NCI-H1436 treated with DMSO at 0.1 percent for 48 hours (cell line): ENCODE results near the gene GMIP.
"Not testable (repeated sequence)": the region's sequence is repeated elsewhere in the genome, so short reads cannot be mapped to it uniquely, and the experiment has no call there.

ENCODE experiments used
- DNase-seq: peaks from one replicate; lab custom pipeline; 2025; lab: John Stamatoyannopoulos, UW

Gene GMIP

DNA sequence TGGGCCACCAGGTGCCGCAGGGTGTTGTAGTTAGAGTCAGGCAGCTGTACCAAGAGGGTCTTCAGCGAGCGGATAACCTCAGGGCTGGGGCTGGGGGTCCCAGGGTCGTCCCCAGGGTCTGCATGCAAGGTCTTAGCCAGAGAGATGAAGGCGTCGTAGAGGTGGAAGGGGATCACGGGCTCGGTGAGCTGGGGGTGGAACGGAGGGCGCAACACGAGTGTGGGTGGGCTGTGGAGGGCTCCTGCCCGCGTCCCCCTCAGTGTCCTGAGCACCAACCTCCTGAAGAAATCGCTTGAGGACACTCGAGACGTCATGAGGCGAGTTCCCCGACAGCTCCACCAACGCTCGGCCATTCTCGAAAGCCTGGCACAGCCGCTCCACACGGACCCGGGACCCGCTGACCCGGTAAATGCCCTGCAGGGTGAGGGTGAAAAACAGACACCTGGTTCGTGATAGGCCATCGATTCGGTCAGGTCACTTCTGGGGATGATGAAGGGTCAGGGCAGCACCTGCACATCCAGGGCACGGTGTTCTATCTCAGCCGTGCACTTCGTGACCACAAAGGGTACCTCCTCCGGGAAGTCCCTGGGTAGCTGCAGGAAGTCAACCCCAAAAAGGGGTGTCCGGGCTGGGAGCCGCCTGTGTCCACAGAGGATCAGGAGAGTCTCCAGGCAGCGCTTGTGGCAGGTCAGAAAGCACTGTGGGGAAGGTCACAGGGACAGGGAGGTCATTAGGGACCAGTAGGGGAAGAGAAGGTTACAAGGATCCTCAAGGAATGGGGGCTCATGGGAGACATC lies 8.7 kb downstream of the GMIP start:
- DNase-seq, result no peak

DNA sequence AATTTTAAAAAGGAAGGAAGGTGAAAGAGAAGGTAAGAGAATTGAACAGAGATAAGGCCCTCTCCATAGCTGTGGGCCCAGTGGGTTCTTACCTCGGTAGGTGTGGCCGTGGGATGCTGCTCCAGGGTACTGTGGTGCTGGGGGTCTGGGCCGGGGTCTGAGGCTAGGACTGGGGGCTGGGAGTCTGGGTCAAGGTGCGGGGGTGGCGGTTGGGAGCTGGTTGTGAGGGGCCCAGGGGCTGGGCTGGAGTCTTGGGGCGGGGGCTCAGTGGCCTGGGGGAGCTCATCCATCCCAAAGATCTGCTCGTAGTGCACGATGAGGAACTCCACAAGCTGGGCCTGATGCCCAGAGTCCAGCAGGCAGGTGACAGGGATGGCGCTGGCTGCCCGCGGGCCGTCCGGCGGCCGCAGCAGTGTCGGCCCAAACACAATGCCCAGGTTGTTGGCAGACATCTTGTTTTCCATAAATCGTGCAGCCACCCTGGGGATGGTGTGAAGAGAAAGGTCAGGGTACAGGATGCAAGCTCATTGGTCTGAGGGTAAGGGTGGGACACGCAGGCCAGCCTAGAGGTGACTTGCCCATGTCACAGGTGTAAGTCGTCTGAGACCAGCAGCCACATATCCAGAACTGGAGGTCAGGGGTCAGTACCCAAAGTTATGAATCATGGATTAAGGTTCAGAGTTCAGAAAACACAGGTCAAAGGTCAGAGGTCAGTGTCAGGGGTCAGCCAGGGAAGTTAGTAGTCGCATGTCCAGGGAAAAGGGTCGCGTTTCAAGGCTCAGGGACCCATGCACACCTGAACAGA lies 9.5 kb downstream of the GMIP start:
- DNase-seq, result no peak

DNA sequence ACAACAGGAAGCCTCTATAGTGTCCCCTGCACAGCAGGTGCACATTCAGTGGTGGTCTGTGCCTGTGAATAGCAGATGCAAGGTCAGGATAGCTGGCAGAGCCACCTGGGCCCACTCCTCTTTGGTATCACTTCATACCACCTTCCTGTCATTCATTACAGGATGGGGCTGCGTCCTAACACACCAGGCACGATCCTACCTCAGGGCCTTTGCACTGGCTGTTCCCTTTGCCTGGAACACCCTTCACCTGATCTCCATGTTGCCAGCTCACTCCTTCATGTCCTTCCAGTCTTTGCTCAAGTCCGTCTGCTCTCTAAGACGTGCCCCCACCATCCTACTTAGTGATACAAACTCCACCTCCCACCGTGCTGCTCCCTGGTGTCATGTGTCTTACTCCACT lies 10.8 kb downstream of the GMIP start:
- no peak for DNase-seq

DNA sequence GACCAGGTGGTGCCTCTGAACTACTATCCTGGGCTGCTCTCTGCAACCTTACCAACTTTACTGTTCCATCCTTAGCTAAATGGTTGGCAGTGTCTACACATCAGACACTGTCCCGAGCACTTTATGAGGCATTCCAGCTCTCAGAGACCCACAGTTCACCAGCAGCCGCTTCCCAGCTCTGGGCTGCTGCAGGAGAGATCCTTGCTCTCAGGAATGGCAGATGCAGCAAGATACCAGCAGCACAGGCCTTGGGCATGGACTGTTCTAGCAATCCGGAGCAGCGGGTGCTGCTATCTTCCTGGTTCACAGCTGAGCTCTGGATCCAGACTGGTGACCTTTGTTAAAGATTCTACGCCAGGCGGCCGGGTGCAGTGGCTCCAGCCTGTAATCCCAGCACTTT lies 12.1 kb downstream of the GMIP start:
- DNase-seq, result no peak

DNA sequence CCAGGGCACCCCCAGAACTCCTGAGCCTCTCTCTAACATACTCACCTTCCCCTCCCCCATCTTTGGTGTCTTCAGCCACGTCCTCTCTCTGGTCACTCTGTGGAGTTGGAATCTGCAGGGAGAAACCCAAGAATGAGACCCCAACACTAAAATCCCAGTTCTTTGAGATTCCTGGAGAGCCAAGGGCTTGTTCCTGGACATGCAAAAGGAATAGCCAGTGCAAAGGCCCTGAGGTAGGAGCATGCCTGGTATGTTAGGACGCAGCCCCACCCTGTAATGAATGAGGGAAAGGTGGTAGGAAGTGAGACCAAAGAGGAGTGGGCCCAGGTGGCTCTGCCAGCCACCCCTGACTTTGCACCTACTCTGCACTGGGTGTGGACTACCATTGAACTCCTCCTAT lies 13.0 kb downstream of the GMIP start:
- no peak for DNase-seq

DNA sequence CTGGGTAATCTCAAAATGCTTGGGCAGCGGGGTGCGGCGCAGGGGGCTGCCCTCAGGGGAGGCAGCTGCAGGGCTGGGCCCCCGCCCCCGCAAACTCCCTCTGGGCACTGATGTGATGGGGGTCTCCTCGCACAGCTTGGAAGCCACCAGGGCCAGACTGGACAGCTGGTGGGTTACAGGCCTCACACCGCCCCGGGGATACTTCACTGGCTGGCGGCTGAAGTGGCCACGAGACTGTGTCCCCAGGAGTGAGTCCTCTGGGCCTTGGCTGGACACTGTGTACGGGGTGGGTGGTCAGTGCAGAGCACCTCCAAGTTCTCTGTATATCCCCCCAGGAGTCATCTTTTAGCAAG lies 13.4 kb downstream of the GMIP start:
- no peak for DNase-seq

DNA sequence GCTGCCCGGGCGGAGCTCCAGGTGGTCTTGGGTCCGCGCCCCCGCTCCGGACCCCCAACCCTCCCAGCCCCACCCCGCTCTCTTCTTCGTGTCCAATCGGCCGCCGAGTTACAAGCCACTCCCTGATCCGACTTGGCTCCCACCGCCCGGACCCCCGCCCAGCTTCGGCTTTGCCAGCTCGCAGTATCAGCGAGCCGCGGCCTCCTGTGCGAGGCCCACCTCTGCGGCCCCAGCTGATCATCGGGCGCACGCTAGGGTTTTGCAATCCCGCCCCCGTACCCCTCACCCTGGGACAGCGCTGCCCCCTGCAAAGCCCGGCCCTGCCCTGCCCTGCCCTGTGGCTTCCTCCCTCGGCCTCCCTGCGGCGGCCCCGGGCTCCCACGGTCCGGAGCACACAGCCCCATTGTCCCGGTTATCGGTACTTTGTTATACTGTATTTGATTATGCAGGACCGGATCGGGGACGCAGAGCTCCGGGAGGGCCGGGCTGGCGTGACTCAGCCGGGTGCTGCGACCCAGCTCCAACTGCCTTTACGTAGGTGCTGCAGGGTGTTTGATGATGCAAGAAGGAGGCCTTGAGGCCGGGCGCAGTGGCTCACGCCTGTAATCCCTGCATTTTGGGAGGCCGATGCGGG lies 14.8 kb downstream of the GMIP start:
- no peak for DNase-seq

DNA sequence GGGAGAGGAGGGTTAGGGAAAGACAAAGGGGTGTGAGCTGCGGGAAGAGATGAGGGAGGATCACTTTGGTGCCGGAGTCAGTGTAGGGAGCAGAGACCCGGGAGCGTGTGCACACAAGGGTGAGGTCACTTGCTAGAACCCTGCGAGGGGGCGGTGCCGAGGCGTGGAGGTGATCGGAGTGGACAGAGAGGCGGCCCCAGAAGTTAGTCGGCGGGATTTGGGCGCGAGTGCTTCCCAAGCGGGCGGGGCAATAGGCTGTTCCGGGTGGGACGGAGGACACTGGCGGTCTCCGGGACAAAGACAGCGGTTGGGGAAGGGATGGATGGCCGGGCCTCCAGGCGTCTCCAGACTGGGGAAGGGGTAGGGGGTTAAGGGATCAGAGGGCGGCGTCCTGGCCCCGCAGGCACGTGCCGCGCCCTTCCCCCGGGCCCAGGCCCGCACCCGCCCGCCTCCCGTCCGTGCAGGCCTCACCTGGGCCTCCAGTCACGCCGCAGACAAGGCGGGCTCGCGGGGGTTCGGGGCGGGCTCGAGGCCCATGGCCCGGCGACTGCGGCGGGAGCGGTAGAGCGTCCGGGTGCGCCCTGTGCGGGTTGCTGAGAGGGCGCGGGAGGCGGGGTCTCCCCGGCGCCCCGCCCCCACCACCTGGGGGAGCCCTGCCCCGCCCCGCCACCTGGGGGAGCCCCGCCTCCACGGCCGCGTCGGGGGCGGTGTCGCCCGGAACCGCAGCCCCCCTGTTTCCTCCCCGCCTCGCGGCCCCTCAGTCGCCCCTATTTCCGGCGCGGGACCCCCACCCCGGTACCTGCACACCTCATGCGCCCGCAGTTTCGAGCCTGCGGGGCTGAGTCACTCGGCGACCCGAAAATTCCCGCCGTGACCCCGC lies 15.6 kb downstream of the GMIP start, which contains the start of gene LPAR2:
Gene LPAR2 (minus strand): TSS at position 600 of the 880 bp plus-strand sequence. CDS start 945 bp downstream, outside the sequence.
- DNase-seq, result no peak

DNA sequence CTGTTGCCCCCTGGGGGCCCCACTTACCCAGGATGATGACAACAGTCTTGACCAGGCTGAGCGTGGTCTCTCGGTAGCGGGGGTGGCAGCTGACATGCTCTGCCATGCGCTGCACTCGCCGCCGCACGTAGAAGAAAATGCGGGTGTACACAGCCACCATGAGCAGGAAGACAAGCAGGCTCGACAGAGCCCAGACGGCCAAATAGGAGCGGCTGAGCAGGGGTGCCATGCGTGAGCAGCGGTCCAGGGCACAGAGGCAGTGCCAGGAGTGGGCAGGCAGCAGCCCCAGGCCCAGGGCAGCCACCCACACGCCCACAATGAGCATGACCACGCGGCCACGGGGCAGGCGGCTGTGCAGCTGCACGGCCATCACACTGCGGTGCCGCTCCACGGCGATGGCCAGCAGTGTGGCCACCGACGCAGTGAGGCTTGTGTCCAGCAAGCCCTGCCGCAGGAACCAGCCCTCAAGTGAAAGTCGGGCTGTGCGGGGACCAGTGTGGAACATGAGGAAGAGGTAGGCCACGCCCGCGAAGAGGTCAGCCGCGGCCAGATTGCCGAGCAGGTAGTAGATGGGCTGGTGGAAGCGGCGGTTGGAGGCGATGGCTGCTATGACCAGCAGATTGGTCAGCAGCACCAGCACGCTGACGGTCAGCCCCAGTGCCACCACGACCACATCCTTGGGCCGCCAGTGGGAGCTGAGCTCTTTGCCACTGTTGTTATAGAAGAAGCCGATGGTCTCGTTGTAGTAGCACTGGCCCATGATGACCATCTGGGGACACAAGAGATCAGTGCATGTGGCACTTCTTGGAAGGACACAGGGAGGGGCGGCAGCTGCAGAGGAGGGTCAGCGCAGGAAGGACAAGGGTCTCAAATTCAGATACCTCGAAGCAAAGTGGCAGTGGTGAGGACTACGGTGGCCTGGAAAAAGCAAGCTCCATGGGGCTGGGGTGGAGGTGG lies 16.7 kb downstream of the GMIP start:
- DNase-seq, result no peak

DNA sequence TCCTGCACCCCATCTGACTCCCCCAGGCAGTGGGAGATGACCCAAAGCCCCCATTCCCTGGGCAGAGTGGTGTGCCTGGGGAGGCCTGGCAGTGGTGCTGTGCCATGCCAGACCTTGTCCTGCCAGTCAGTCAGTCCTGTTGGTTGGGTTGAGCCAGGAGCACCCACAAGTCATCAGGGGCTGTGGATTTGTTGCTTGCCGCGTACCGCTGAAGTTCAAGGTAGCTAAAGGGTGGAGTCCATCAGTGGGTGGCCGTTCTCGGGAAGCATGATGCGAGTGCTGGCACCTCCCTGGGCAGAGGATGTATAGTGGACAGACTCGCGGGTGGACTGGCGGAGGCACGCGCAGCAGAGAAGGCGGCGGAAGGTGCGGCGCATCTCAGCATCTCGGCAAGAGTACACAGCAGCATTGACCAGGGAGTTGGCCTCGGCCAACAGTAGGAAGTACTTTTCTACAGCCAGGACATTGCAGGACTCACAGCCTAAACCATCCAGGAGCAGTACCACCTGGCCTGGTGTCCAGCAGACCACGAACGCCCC lies 19.4 kb downstream of the GMIP start:
- no peak for DNase-seq

DNA sequence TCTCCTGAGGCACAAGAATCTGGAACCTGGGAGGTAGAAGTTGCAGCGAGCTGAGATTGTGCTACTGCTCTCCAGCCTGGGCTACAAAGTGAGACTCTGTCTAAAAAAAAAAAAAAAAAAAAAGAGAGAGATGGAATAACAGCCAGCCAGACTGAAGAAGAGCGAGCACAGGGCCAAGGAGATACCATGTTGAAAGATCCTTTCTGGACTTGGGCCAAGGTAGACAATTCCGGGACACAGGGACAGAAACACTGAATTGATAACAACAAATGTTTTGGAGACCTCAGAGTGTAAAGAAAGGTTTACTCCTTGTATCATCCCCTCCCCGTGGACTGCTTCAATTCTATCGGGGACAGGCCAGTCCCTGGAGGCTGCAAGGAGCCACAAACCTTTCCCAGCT lies 20.1 kb downstream of the GMIP start:
- no peak for DNase-seq

DNA sequence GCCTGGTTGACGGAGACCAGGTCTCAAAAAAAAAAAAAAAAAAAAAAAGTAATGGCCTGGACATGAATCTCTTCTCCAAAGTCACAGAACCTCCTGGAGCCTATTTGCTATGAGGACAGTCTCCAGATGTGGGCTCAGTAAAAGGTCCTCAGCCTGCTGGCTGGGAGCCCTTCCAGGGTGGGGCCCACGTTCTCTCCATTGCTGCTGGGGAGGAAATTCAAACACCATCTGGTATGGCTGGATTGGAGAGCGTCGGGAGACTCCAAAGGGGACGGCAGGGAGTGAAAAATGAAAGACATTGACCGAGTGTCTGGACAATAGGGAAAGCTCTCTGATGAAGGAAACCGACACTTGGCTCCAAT lies 23.6 kb downstream of the GMIP start:
- no peak for DNase-seq

DNA sequence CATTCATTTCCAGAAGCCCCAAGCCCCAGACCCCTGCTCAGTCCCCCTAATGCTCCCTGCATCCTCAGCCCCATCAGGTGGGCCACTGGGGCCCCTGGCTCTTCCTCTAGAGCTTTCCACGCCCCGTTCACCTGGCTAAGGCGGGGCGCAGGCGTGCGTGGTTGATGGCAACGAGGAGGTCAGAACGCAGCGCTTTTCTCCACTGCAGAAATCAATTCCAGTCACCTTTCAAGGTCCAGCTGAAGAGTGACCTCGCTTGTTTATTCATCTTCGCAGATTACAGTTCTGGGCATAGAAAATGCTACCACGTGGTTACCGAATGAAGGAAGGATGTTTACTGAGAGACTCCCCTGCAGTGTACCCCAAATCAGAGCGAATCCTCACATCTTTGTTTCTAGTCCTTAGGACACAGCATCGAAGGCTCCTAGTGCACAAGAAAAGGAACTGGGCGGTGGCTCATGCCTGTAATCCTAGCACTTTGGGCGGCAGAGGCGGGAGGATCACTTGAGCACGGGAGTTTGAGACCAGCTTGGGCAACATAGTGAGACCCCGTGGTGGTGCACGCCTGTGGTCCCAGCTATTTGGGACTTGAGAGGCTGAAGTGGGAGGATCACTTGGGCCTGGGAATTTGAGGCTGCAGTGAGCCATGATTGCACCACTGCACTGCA lies 24.1 kb downstream of the GMIP start:
- no peak for DNase-seq

DNA sequence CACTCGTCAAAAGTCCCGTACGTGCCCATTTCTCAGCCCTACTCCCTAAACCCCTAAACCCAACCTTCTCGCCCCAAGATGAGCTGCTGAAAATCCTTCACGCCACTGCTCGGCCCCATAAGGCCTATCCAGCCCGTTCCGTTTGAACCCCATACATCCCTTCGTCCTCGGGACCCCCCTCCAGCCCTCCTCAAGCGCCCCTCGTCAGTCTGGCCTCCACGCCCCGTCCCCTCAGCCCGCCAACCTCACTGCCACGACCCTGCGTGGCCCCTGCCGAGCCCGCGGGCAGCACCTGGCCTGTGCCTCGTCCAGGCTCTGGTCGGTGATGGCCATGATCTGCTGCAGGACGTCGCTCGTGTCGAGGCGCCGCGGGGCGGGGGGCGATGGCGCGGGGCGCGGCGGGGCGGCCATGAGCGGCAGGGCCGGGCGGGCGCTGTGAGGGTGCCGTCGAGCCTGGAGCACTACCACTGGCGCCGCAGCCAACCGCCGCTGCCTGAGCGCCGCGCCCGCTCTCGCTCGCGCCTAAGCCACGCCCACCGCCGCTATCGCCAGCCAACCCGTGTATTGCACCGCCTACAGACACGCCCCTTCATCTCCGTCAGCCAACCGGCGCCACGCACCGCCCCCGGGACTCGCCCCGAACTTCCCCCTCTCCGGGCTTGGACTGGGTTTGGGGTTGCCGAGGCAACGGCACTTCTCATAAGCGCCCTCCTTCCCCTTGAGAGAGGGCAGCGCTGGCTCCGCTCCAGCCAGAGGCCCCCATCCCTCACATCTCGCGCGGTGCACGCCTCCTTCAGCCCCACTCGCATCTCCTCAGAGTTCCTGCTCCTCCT lies 25.0 kb downstream of the GMIP start, which contains the start of gene PBX4:
Gene PBX4 (minus strand): TSS at position 469 of the 833 bp plus-strand sequence. CDS start 58 bp downstream, at position 411.
- peak; percentile 93 for DNase-seq

DNA sequence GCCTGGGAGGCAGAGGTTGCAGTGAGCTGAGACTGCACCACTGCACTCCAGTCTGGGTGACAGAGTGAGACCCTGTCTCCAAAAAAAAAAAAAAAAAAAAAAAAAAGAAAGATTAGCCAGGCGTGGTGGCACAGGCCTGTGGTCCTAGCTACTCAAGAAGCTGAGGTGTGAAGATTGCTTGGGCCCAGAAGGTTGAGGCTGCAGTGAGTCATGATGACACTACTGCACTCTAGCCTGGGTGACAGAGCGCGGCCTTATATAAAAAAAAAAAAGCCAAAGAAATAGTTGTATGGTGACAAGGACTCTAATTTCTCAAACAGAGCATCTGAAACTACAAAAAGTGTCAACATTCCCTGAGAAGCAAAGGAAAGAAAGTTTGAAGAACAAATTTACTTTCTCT lies 28.4 kb downstream of the GMIP start:
- DNase-seq, result no peak

DNA sequence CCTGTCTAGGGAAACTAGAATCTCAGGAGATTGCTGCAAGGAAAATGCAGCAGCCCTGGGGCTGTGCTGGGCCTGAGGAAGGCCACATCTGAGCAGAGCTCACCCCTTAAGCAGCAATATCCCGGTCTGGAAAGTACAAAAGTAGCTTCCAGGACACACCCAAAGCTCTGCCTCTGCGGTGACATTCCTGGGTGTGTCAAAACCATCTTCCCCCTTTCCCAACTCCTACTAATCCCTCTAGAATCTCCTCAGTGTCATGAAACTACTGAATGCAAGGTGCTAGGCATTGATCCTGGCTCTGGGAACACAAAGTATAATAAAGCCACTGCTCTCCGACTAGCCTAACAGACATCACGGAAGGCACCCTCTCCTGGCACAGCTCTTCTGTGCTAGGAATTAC lies 30.0 kb downstream of the GMIP start:
- DNase-seq, result no peak

DNA sequence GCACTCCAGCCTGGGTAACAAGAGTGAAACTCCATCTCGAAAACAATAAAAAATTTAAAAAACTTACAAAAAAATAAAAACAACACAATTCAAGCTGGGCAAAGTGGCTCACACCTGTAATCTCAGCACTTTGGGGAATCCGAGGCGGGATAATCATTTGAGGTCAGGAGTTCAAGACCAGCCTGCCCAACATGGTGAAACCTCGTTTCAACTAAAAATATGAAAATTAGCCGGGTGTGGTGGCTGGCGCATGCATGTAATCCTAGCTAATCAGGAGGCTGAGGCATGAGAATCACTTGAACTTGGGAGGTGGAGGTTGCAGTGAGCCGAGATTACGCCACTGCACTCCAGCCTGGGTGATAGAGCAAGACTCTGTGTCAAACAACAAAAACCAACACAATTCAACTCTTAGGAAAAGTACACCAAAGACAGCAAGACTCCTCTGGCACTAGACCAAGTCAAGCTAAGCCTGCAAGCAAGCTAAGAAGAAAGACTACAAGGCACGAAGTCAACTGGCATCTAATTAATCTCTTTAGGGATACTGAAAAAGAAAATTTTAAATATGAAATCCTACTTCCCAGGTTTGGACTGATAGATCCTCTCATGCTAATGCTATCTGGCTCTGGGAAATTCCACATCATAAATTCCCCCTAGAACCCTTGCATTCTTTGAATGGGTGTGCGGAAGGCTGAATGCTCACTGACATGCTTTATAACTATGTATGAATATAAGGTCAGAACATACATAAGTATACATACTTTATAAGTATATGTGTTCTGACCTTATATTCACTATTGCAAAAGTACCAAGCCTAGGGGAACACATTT lies 32.9 kb downstream of the GMIP start:
- no peak for DNase-seq

DNA sequence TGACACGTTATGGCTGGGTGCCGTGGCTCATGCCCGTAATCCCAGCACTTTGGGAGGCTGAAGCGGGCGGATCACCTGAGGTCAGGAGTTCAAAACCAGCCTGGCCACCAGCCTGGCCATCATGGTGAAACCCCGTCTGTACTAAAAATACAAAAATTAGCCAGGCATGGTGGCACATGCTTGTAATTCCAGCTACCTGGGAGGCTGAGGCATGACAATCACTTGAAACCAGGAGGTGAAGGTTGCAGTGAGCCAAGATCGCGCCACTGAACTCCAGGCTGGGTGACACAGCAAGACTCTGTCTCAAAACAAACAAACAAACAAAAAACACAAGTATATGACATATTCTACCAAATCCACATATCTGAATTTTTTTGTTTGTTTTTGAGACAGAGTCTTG lies 36.8 kb downstream of the GMIP start:
- DNase-seq, result not testable (repeated sequence)
